Activated CD4-positive, alpha-beta T cell treated with anti-CD3 and anti-CD28 coated beads, Interleukin-2, amount 10 ng/mL, durations not matched to agents 7 days and 5 days (primary cell): Measurements from ENCODE around the gene UBE2Q1. TPM values are rescaled to one million over a fixed set of nuclear protein-coding genes. Genes with fewer than 3 reads are reported as not detected.

Experiments
- total RNA-seq, 2 experiments: library from RNA; stranded (reverse); gene quantifications; one replicate each; pipeline ENCODE4 v1.2.3, GENCODE V29; 2021

The UBE2Q1 gene
- total RNA-seq, 2 experiments from 2014 or later, result 106 to 131 TPM

Other genes with a start within 250 kb of the UBE2Q1 start
- gene AQP10, start 237.6 kb downstream of the UBE2Q1 start, total RNA-seq, result not detected
- 100 to 1,000 TPM; 135 to 138 TPM for gene ATP8B2, start 233.1 kb downstream of the UBE2Q1 start, total RNA-seq
- gene IL6R, start 153.3 kb downstream of the UBE2Q1 start, total RNA-seq, result 1 to 10 TPM; 9.1 to 9.3 TPM
- not detected for gene TDRD10, start 56.4 kb downstream of the UBE2Q1 start, total RNA-seq
- gene SHE, start 56.2 kb downstream of the UBE2Q1 start, total RNA-seq, result not detected
- gene CHRNB2, start 9.1 kb upstream of the UBE2Q1 start, total RNA-seq, result not detected
- 100 to 1,000 TPM; 384 to 394 TPM for gene ADAR, start 49.5 kb upstream of the UBE2Q1 start, total RNA-seq